Prostate gland (tissue), 2 donors: ENCODE data around the gene ABCC9. TPM values are rescaled to one million over a fixed set of nuclear protein-coding genes. Genes with fewer than 3 reads are reported as not detected.

Experiments used
- DNase-seq: peaks from one replicate; pipeline ENCODE4 v3.0.0-alpha.2; 2019; ENCODE audit warnings: low spot score
- H3K27ac ChIP-seq, 2 donors: fragments of 200-600 bp; sonication (generic); 2 replicates each; pipeline ENCODE4 v1.5.1; 2017 to 2019
- H3K27me3 ChIP-seq: fragments of 200-600 bp; sonication (generic); replicated peaks from 2 replicates; pipeline ENCODE4 v1.5.1; 2019; ENCODE audit not compliant: insufficient read depth
- H3K36me3 ChIP-seq, 2 donors: fragments of 200-600 bp; sonication (generic); 1 replicate in 1 of 2; 2 replicates in 1 of 2; pipeline versions ENCODE4 v1.5.1 to v1.8.1; 2017 to 2019
- H3K4me1 ChIP-seq: fragments of 200-600 bp; sonication (generic); replicated peaks from 2 replicates; pipeline ENCODE4 v1.5.1; 2019
- H3K4me3 ChIP-seq, 2 donors: fragments of 200-600 bp; sonication (generic); 2 replicates each; pipeline ENCODE4 v1.5.1; 2017 to 2019
- H3K9me3 ChIP-seq: fragments of 200-600 bp; sonication (generic); 2 replicates; pipeline ENCODE4 v1.5.1; 2017
- POLR2A ChIP-seq: fragments of 450-650 bp; IDR thresholded peaks from one replicate; pipeline ENCODE4 v1.6.1; 2016; ENCODE audit warnings: antibody characterized with exemption, mild to moderate bottlenecking
- POLR2AphosphoS5 ChIP-seq: sonication (generic); formaldehyde crosslinking; IDR thresholded peaks from one replicate; pipeline ENCODE4 v1.6.1; 2017; ENCODE audit warnings: antibody characterized with exemption
- WGBS: methylation state at CpG from one replicate; pipeline ENCODE4 v1.1.5; 2018; 5-methylcytosine and 5-hydroxymethylcytosine counted together
- intact Hi-C: fragments of 100-400 bp; cut with DNase I; formaldehyde crosslinking; loops from one replicate; pipeline ENCODE4 v1.14.2; 2022
- total RNA-seq, 2 donors: library from RNA; depleted of rRNA; stranded (reverse); fragments of >200 nt; gene quantifications; one replicate each; pipeline ENCODE4 v1.1.0, GENCODE V29; 2016
- TF ChIP-seq, protein P1 (sequence below), 4 experiments: fragments of 200-600 bp in 2 of 4; fragments of 450-650 bp in 2 of 4; sonication (generic) in 2 of 4; IDR thresholded peaks; 1 replicate in 3 of 4; 2 replicates in 1 of 4; pipeline ENCODE4 v1.5.1; 2016 to 2019; ENCODE audit warnings: antibody characterized with exemption in 4 of 4, mild to moderate bottlenecking in 2 of 4, moderate library complexity in 2 of 4

The ABCC9 gene
- total RNA-seq, 2 donors from 2014 or later: 6.1 to 10.5 TPM

DNA sequence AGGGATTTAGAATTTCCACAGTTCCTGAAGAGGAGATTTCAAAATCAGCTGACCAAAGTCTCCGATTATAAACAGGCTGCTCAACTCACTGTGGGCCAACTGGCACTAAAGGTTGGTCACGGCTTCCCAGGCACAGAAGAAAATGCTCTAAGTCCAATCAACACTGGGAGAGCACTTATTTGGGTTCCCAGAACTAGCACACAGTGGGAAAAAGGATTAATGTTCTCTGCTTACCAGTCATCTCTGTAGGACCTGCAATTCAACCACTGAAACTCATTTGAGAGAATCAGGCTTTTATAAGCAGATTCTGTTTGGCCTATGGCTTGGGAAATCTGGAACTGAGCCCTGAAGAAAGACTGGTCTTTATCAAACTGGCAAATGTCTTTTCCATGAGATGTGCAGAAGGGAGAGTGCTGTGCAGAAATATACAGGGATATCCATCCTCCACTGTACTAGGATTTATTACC, 49.4 kb downstream of the ABCC9 start:
- Histone ChIP-seq H3K9me3 (no peaks in the 10 kb centered on the region), H3K27ac (peak overlapping the region; percentile 0 to 1), H3K4me1 (no peaks in the 10 kb centered on the region), H3K36me3 (no peaks in the 10 kb centered on the region), H3K4me3 (no peak overlapping the region), H3K27me3 (no peaks in the 10 kb centered on the region)
- DNase-seq: no peak
- TF ChIP-seq POLR2AphosphoS5 (no peak), POLR2A (no peak)
- TF ChIP-seq, protein P1, sequence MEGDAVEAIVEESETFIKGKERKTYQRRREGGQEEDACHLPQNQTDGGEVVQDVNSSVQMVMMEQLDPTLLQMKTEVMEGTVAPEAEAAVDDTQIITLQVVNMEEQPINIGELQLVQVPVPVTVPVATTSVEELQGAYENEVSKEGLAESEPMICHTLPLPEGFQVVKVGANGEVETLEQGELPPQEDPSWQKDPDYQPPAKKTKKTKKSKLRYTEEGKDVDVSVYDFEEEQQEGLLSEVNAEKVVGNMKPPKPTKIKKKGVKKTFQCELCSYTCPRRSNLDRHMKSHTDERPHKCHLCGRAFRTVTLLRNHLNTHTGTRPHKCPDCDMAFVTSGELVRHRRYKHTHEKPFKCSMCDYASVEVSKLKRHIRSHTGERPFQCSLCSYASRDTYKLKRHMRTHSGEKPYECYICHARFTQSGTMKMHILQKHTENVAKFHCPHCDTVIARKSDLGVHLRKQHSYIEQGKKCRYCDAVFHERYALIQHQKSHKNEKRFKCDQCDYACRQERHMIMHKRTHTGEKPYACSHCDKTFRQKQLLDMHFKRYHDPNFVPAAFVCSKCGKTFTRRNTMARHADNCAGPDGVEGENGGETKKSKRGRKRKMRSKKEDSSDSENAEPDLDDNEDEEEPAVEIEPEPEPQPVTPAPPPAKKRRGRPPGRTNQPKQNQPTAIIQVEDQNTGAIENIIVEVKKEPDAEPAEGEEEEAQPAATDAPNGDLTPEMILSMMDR (IDR thresholded peaks at IDR 0.05): no peak
- intact Hi-C loops: loop anchor here (5.0 kb wide), 2 partner anchors 51 to 64 kb away; partner anchors contain the start of gene ABCC9
- WGBS: 49% methylated on average over 2 of the region's 2 CpGs

DNA sequence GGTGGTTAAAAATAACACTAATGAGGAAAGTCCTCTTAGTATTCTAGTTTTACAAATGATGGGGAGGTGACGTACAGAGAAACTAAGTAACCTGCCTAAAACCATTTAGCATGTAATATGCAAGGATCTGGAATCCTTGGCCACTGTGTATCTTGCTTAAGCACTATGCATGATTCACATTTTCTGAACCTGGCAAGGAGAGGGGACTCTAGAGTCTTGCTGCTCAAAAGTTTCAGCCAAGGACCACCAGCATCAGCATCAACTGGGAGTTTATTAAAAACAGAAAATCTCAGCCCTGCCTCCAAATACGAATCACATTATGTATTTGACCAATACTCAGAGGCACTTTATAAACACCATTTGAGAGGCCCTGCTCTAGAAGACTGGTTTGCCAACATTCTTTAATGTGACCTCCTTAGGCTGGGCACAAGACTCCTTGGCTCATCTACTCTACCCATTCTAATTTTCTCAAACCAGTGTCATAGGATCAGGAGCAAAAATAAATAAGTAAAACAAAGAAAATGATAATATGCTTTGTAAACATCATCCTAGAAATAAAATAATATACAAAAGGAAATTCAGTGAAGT, 52.9 kb downstream of the ABCC9 start:
- Histone ChIP-seq H3K36me3 (no peaks in the 10 kb centered on the region), H3K27me3 (no peaks in the 10 kb centered on the region), H3K27ac (no peak overlapping the region), H3K4me1 (no peaks in the 10 kb centered on the region), H3K9me3 (no peaks in the 10 kb centered on the region), H3K4me3 (no peak overlapping the region)
- intact Hi-C loops: no loop called here
- TF ChIP-seq POLR2A: no peak
- TF ChIP-seq, protein P1 (IDR thresholded peaks at IDR 0.05): no peak
- no peak for TF ChIP-seq POLR2AphosphoS5
- whole genome bisulfite sequencing: 60% methylated on average over 2 of the region's 2 CpGs
- DNase-seq: no peak

DNA sequence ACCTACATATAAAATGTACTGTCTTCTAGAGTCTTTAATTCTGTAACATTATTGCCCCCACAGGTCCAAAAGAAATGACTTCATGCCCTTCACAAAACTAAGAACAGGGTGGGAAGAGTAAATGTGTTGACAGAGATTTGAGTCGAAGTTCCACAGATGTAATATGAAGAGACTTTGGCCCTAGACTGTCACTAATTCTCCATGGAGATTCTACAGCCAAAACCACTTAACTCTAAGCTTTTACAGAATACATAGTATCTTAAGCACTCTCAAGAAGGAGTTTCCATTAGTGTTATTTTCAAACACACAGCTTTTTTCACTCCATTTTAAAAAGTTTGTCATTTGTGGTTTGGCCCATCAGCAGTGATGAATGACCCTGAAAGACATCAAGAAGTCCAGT, 56.3 kb downstream of the ABCC9 start:
- intact Hi-C loops: no loop called here
- Histone ChIP-seq H3K4me1 (no peaks in the 10 kb centered on the region), H3K27me3 (no peaks in the 10 kb centered on the region), H3K9me3 (no peaks in the 10 kb centered on the region), H3K4me3 (no peak overlapping the region), H3K36me3 (no peaks in the 10 kb centered on the region), H3K27ac (no peak overlapping the region)
- TF ChIP-seq POLR2A (no peak), POLR2AphosphoS5 (no peak)
- TF ChIP-seq, protein P1 (IDR thresholded peaks at IDR 0.05): no peak
- 80% methylated on average over 1 of the region's 1 CpG for WGBS
- no peak for DNase-seq

DNA sequence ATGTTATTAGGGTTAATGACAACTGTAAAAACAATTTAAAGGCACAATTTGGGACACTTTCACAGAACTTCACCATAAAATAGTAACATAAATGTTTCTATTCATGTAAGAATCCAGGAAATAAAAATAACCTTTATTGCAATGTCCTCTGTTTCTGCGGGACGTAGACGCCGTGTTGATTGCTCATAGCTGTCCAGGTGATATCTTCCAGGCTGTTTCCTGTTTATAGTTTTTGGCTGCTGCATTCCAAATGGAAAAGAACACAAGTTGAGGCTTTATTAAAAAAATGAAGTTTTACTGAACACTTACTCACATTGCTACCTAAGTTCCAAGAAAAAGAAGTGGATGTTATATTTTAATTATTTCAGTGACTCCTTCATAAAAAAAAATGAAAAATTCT, 58.6 kb downstream of the ABCC9 start:
- Histone ChIP-seq H3K36me3 (no peaks in the 10 kb centered on the region), H3K4me1 (no peaks in the 10 kb centered on the region), H3K27me3 (no peaks in the 10 kb centered on the region), H3K27ac (no peak overlapping the region), H3K4me3 (no peak overlapping the region), H3K9me3 (no peaks in the 10 kb centered on the region)
- WGBS: 71% methylated on average over 4 of the region's 4 CpGs
- TF ChIP-seq POLR2A: no peak
- TF ChIP-seq, protein P1 (IDR thresholded peaks at IDR 0.05): no peak
- TF ChIP-seq POLR2AphosphoS5: no peak
- intact Hi-C loops: no loop called here
- no peak for DNase-seq

DNA sequence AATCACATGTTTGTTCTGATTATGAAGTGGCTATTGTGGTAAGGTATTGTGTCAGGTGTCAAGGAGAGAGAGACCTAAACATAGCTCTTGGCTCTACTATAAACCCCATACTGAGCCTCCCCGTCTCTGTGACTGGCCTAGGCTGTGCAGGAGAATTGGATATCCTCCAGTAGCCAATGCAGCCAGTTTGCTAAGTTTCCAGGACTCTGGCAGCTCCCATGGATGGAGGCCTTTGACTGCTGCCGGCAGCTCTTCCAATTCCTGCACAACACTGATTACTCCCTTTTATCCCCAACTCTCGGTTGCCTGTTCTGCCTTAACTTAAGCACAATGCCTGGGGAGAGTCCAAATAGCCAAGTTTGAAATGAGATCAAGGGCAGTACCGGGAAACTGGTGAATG, 59.3 kb downstream of the ABCC9 start:
- Histone ChIP-seq H3K9me3 (no peaks in the 10 kb centered on the region), H3K4me1 (no peaks in the 10 kb centered on the region), H3K36me3 (no peaks in the 10 kb centered on the region), H3K4me3 (no peak overlapping the region), H3K27me3 (no peaks in the 10 kb centered on the region), H3K27ac (no peak overlapping the region)
- TF ChIP-seq POLR2AphosphoS5 (no peak), POLR2A (no peak)
- TF ChIP-seq, protein P1 (IDR thresholded peaks at IDR 0.05): no peak
- WGBS: 39% methylated on average over 4 of the region's 4 CpGs
- no peak for DNase-seq
- intact Hi-C loops: no loop called here
